Heart right ventricle (tissue), 16 donors: ENCODE measurements around the gene GRIK5. TPM values are rescaled to one million over a fixed set of nuclear protein-coding genes. Genes with fewer than 3 reads are reported as not detected.
A peak's percentile ranks its signal among the peaks of the same experiment; 100 is the strongest.
"Not testable (repeated sequence)": the region's sequence is repeated elsewhere in the genome, so short reads cannot be mapped to it uniquely, and the experiment has no call there.

Experiments
- ATAC-seq, 8 donors: fragments of 200-7000 bp; cut with Tn5 transposase; one replicate each; pipeline ENCODE4 v1.9.1; 2020; ENCODE audit warnings: mild to moderate bottlenecking in 8 of 8, moderate library complexity in 8 of 8, moderate number of reproducible peaks in 1 of 8
- DNase-seq, 2 donors: peaks; one replicate each; pipeline ENCODE4 v3.0.0-alpha.2; 2020
- H3K27ac ChIP-seq, 10 donors: fragments of 200-600 bp; sonication (generic) in 2 of 10; one replicate each; pipeline versions ENCODE4 v1.5.0 to v1.8.0; 2020 to 2022; ENCODE audit warnings: mild to moderate bottlenecking in 3 of 10
- H3K27me3 ChIP-seq, 7 donors: fragments of 200-600 bp; one replicate each; pipeline ENCODE4 v1.8.0; 2021 to 2022; ENCODE audit warnings: mild to moderate bottlenecking in 2 of 7
- H3K36me3 ChIP-seq, 9 donors: fragments of 200-600 bp; sonication (generic) in 1 of 9; one replicate each; pipeline versions ENCODE4 v1.5.0 to v1.8.0; 2020 to 2022; ENCODE audit warnings: mild to moderate bottlenecking in 2 of 9
- H3K4me1 ChIP-seq, 9 donors: fragments of 200-600 bp; sonication (generic) in 1 of 9; one replicate each; pipeline versions ENCODE4 v1.5.0 to v1.8.0; 2020 to 2022; ENCODE audit warnings: mild to moderate bottlenecking in 4 of 9
- H3K4me3 ChIP-seq, 10 donors: fragments of 200-600 bp; sonication (generic) in 2 of 10; one replicate each; pipeline versions ENCODE4 v1.5.0 to v1.8.0; 2020 to 2022; ENCODE audit warnings: mild to moderate bottlenecking in 7 of 10, moderate library complexity in 2 of 10
- H3K9me3 ChIP-seq, 11 donors: fragments of 200-600 bp in 10 of 11; sonication (generic) in 2 of 11; one replicate each; pipeline versions ENCODE4 v1.5.0 to v1.8.0; 2013 to 2022; ENCODE audit warnings: mild to moderate bottlenecking in 2 of 11, control low read depth in 1 of 11, moderate library complexity in 1 of 11
- WGBS, 2 donors: extraction: QIAGEN DNeasy Blood & Tissue Kit; methylation state at CpG; one replicate each; pipeline ENCODE4 v1.1.7; 2013; ENCODE audit warnings: inconsistent platforms in 1 of 2; 5-methylcytosine and 5-hydroxymethylcytosine counted together
- intact Hi-C, 10 donors: fragments of 100-400 bp; cut with DNase I; formaldehyde crosslinking; loops; one replicate each; pipeline versions ENCODE4 v1.11.1 to v1.14.2; 2022
- polyA plus RNA-seq, 2 donors: library from polyadenylated mRNA; stranded (reverse); fragments of 200-250 nt; gene quantifications; one replicate each; pipeline ENCODE4 v1.2.3, GENCODE V29; 2013
- total RNA-seq, 10 donors: library from RNA; stranded (reverse); fragmentation: NEBNext Ultra II Directional in 3 of 10; extraction: Animal tissue kit (Norgen Biotek cat#: 25700) in 3 of 10; gene quantifications; one replicate each; pipeline versions ENCODE4 v1.2.1 to v1.2.4, GENCODE V29; 2021 to 2023
- TF ChIP-seq, protein P1 (sequence below), 9 donors: fragments of 200-600 bp; sonication (generic) in 2 of 9; IDR thresholded peaks; one replicate each; pipeline versions ENCODE4 v1.5.0 to v1.8.0; 2021 to 2022; ENCODE audit warnings: antibody characterized with exemption in 9 of 9, mild to moderate bottlenecking in 5 of 9, moderate library complexity in 1 of 9
- donor health status: Arrhythmogenic right ventricular cardiomyopathy.
- donor health status: ischemic (EF 13 %, LVEDD 7.1; RV severe dilation, severe dysfunction).
- donor health status: healthy with polysubstance abuse.
- donor health status: DM: no; HTN: yes; CAD: no.
- donor health status: DM: no; HTN: no; CAD: no.
- donor health status: ischemic (EF 25% LVEDD 6.9; RV normal size, moderate dysfunction).
- donor health status: ischemic (EF 25% LVEDD 5.7; RV mildly dilated, moderate dysfunction).
- donor health status: healthy.
- donor health status: DM: yes; HTN: yes; CAD: no.
- donor health status: Ischemic cardiomyopathy.
- donor health status: ischemic (EF 35%, LVEDD 5.7; RV mildly dilated, moderate dysfunction).
- donor health status: nonischemic (EF 11% LVEDD 7.7; RV severe dilation, severe dysfunction).
- donor health status: DM: yes; HTN: yes; CAD: no.
- donor health status: PGD.
- donor health status: ischemic (EF 29% LVEDD 5.4; RV normal size, mild dysfunction).
- donor health status: nonischemic (EF 23%, LVEDD 6.1; RV moderate dilation, normal function).

The GRIK5 gene
- total and polyA plus RNA-seq, 12 donors, result 0.35 to 9.3 (median 2.9) TPM

DNA sequence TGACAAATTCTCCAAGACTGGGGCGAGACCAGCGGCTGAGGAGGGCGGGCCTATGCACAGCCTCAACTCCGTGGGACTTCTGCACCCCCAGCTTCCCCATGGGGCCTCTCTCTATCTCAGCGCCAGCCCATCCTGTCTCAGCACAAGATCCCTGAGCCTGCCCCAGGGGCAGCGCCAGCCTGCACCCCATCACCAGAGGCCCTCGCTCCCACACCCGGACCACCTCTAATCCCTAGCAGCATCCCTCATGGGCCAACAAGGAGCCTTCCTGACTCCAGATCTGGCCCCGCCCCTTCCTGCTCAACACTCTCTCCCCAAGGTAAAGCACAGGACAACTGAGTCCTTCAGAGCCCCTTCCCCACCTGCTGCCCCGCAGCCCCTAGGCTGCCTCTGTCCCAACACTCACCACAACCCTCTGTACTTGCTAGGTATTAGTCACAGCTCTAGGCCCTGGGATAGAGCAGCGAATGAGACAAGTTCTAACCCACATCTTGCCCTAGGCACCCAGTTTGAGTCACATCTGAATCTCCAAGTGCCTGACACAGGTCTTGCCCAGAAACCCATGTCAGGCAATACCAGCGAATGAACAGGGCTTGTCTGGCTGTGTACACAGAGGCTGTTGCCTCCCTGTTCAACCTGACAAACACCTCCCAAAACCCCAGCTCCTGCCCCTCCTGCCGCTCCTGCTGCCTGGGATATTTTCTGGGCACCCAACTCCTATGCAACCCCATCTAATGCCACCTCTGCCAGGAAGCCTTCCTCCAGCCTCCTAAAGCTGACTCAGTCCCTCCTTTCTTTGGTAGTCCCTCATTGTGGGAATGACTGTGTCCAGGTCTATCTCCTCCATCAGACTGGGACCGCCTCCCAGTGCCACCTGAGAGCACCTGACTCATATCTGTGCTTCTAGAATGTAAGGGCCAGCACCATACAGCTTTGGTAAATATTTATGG is 18.6 kb downstream of the GRIK5 start:
- Histone ChIP-seq H3K36me3 (no peaks in the 10 kb centered on the region), H3K27ac (no peak overlapping the region), H3K27me3 (no peaks in the 10 kb centered on the region), H3K4me3 (no peak overlapping the region), H3K4me1 (peaks cover 0 to 11% (median 6%) of the 10 kb centered on the region in 9 donors), H3K9me3 (no peaks in the 10 kb centered on the region)
- TF ChIP-seq, protein P1, sequence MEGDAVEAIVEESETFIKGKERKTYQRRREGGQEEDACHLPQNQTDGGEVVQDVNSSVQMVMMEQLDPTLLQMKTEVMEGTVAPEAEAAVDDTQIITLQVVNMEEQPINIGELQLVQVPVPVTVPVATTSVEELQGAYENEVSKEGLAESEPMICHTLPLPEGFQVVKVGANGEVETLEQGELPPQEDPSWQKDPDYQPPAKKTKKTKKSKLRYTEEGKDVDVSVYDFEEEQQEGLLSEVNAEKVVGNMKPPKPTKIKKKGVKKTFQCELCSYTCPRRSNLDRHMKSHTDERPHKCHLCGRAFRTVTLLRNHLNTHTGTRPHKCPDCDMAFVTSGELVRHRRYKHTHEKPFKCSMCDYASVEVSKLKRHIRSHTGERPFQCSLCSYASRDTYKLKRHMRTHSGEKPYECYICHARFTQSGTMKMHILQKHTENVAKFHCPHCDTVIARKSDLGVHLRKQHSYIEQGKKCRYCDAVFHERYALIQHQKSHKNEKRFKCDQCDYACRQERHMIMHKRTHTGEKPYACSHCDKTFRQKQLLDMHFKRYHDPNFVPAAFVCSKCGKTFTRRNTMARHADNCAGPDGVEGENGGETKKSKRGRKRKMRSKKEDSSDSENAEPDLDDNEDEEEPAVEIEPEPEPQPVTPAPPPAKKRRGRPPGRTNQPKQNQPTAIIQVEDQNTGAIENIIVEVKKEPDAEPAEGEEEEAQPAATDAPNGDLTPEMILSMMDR (IDR thresholded peaks at IDR 0.05), result no peak
- intact Hi-C loops, result no loop called here
- 93 to 95% methylated on average over 14 of the region's 14 CpGs for WGBS, 2 donors
- ATAC-seq (no peak), DNase-seq (no peak)

GRCh38 chr19:42048992-42049391 is 21.0 kb downstream of the GRIK5 start:
- no peaks in the 10 kb centered on the region for H3K27me3 ChIP-seq
- H3K9me3 ChIP-seq, result no peaks in the 10 kb centered on the region
- intact Hi-C loops, result no loop called here
- no peak for ATAC-seq
- H3K36me3 ChIP-seq, result no peaks in the 10 kb centered on the region
- no peak overlapping the region for H3K4me3 ChIP-seq
- TF ChIP-seq, protein P1 (IDR thresholded peaks at IDR 0.05), result no peak
- peaks cover 0 to 11% (median 6%) of the 10 kb centered on the region in 9 donors for H3K4me1 ChIP-seq
- DNase-seq, result no peak
- H3K27ac ChIP-seq, result no peak overlapping the region
- WGBS, 2 donors, result 63 to 64% methylated on average over 4 of the region's 4 CpGs

GRCh38 chr19:42045575-42045974 is 24.4 kb downstream of the GRIK5 start:
- ATAC-seq, result no peak
- peaks cover 0 to 8% (median 0%) of the 10 kb centered on the region in 9 donors for H3K4me1 ChIP-seq
- 77 to 85% methylated on average over 7 of the region's 7 CpGs for WGBS, 2 donors
- H3K9me3 ChIP-seq, result no peaks in the 10 kb centered on the region
- H3K36me3 ChIP-seq, result no peaks in the 10 kb centered on the region
- H3K27me3 ChIP-seq, result no peaks in the 10 kb centered on the region
- no peak overlapping the region for H3K27ac ChIP-seq
- H3K4me3 ChIP-seq, result no peak overlapping the region
- TF ChIP-seq, protein P1 (IDR thresholded peaks at IDR 0.05), result no peak
- intact Hi-C loops, result no loop called here
- no peak for DNase-seq

DNA sequence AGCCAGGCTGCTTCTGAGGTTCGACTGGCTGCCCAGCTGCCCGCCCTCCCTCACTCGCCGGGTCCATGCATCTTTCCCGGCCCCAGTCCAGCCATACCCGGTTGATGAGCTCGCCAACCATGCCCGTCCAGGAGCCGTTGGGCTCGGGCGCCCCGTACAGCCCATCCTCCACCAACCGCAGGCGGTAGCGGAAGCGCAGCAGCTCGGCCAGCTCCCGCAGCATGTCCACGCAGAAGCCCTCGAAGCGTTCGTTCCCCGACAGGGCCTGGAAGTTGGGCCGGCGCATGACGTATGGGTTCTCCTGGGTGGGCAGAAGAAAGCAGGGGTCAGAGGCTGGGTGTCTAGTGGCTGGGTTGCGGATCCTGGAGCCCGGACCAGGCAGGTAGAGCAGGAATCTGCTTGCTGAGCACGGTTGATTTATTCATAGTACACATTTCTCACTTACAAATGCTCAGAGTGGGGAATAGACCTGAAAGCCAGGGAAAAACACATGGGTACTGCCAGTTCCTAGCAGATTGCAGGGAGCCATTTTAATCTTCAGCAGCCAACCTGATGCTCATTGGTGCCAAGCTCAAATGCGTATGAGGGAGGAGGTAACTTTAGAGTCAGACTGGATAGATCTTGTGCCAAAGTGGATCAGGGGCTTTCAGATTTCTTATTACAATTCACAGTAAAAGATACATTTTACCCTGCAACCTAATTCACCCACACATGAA is 27.4 kb downstream of the GRIK5 start:
- intact Hi-C loops, result no loop called here
- Histone ChIP-seq H3K4me3 (no peak overlapping the region), H3K27me3 (no peaks in the 10 kb centered on the region), H3K9me3 (no peaks in the 10 kb centered on the region), H3K36me3 (no peaks in the 10 kb centered on the region), H3K27ac (peak overlapping the region in 2 of 10 donors; percentile 28 to 58), H3K4me1 (peaks cover 3 to 18% (median 8%) of the 10 kb centered on the region in 9 donors)
- TF ChIP-seq, protein P1 (IDR thresholded peaks at IDR 0.05), result no peak
- DNase-seq, result no peak
- 91 to 94% methylated on average over 30 of the region's 30 CpGs for WGBS, 2 donors
- ATAC-seq, result peak in 1 of 8 donors; percentile 22

DNA sequence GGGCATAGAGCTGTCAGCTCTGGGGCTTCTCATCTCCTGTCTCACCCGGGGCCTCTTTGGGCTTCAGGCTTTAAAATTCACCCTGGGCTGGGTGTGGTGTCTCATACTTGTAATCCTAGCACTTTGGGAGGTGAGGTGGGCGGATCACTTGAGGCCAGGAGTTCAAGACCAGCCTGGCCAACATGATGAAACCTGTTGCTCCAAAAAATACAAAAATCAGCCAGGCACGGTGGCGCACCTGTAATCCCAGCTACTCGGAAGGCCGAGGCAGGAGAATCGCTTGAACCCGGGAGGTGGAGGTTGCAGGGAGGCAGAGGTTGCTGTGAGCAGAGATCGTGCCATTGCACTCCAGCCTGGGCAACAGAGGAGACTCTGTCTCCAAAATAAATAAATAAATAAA is 29.5 kb downstream of the GRIK5 start:
- peak overlapping the region in 5 of 10 donors; percentile 4 to 69 (median 40) for H3K27ac ChIP-seq
- intact Hi-C loops, result not testable (repeated sequence)

More for the DNA sequence above, 29.5 kb downstream of the GRIK5 start:
- WGBS, 2 donors, result 90 to 94% methylated on average over 9 of the region's 9 CpGs
- not testable (repeated sequence) for H3K9me3 ChIP-seq, H3K27me3 ChIP-seq, H3K4me3 ChIP-seq, ATAC-seq, DNase-seq, H3K36me3 ChIP-seq
- peaks cover 3 to 26% (median 14%) of the 10 kb centered on the region in 9 donors for H3K4me1 ChIP-seq
